ENCODE measurements around the gene MLC1.

Gene MLC1

DNA sequence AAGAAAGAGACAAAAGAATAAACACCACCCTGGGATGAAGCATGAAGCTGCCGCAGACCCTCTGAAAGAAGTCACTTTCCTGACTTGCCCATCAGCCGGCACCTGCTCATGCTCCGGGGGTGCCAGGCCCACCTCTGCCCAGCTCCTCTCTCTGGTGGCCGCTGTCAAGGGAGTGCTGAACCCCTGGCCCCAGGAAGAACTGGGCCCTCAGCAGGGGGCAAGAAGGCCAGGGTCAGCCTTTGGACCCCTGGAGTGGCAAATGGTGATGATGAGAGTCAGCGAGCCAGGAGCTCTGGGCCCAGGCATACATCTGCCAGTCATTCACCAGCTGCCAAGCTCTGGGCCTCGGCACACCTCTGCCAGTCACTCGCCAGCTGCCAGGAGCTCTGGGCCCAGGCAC lies 44.5 kb downstream of the MLC1 start:
- Histone ChIP-seq H2BK12ac (ENCODE audit: low read length) (no peak overlapping the region), H3K4me3 (ENCODE audit: low read length in 2 of 2) (no peak overlapping the region), H3K4me1 (ENCODE audit: control insufficient read depth in 2 of 2, insufficient read depth in 1 of 2, low read depth in 1 of 2, low read length in 2 of 2) (no peaks in the 10 kb centered on the region), H3K79me1 (ENCODE audit: low read depth, low read length) (no peaks in the 10 kb centered on the region), H2BK15ac (ENCODE audit: low read length) (no peak overlapping the region), H2BK5ac (ENCODE audit: low read length) (no peak overlapping the region), H3K27ac (replicated peaks; ENCODE audit: low read length) (no peak overlapping the region), H2AK5ac (ENCODE audit: low read depth, low read length) (no peak overlapping the region), H2BK120ac (ENCODE audit: low read depth, low read length) (no peak overlapping the region), H3K9ac (ENCODE audit: low read depth, low read length, poor library complexity) (no peak overlapping the region), H3K18ac (ENCODE audit: low read length) (peak overlapping the region; percentile 42), H4K91ac (ENCODE audit: low read depth, low read length, poor library complexity) (no peak overlapping the region), H3K4me2 (ENCODE audit: insufficient read depth, low read length, poor library complexity, severe bottlenecking) (no peak overlapping the region), H3K36me3 (replicated peaks in 1 of 2; ENCODE audit: control insufficient read depth in 2 of 2, insufficient read depth in 2 of 2, low read length in 2 of 2) (no peaks in the 10 kb centered on the region), H3K23ac (ENCODE audit: low read depth, low read length, poor library complexity) (peak overlapping the region; percentile 82), H3K27me3 (ENCODE audit: control insufficient read depth in 3 of 3, insufficient read depth in 3 of 3, low read depth in 1 of 3, low read length in 3 of 3) (peaks cover 0 to 2% (median 2%) of the 10 kb centered on the region in 3 experiments), H3K4ac (ENCODE audit: low read length) (no peak overlapping the region), H3K9me3 (replicated peaks in 1 of 2; ENCODE audit: control insufficient read depth in 2 of 2, insufficient read depth in 1 of 2, low read depth in 1 of 2, low read length in 2 of 2) (peaks cover 7 to 9% of the 10 kb centered on the region in 2 donors), H4K8ac (ENCODE audit: low read depth, low read length) (no peak overlapping the region), H3K14ac (ENCODE audit: low read length) (no peak overlapping the region), H2AFZ (ENCODE audit: low read length) (no peak overlapping the region)
- WGBS, 2 donors (ENCODE audit: extremely low coverage in 2 of 2, insufficient read length in 2 of 2, insufficient replicate concordance in 1 of 2) = no CpG with 5 or more reads among the region's 7 CpGs
- no peak for DNase-seq (ENCODE audit: low spot score)

GRCh38 chr22:50039669-50040443 lies 45.4 kb downstream of the MLC1 start:
- Histone ChIP-seq H3K9me3 (replicated peaks in 1 of 2; ENCODE audit: control insufficient read depth in 2 of 2, insufficient read depth in 1 of 2, low read depth in 1 of 2, low read length in 2 of 2) (peaks cover 7 to 9% of the 10 kb centered on the region in 2 donors), H3K27ac (replicated peaks; ENCODE audit: low read length) (no peak overlapping the region), H2AK5ac (ENCODE audit: low read depth, low read length) (no peak overlapping the region), H3K27me3 (ENCODE audit: control insufficient read depth in 3 of 3, insufficient read depth in 3 of 3, low read depth in 1 of 3, low read length in 3 of 3) (peaks cover 0 to 2% (median 2%) of the 10 kb centered on the region in 3 experiments), H3K4me3 (ENCODE audit: low read length in 2 of 2) (peak overlapping the region in 1 of 2 donors; percentile 63), H3K4me2 (ENCODE audit: insufficient read depth, low read length, poor library complexity, severe bottlenecking) (no peak overlapping the region), H3K4ac (ENCODE audit: low read length) (no peak overlapping the region), H4K8ac (ENCODE audit: low read depth, low read length) (no peak overlapping the region), H3K4me1 (ENCODE audit: control insufficient read depth in 2 of 2, insufficient read depth in 1 of 2, low read depth in 1 of 2, low read length in 2 of 2) (no peaks in the 10 kb centered on the region), H2AFZ (ENCODE audit: low read length) (no peak overlapping the region), H4K91ac (ENCODE audit: low read depth, low read length, poor library complexity) (no peak overlapping the region), H3K14ac (ENCODE audit: low read length) (no peak overlapping the region), H3K23ac (ENCODE audit: low read depth, low read length, poor library complexity) (peak overlapping the region; percentile 46), H2BK12ac (ENCODE audit: low read length) (no peak overlapping the region), H3K9ac (ENCODE audit: low read depth, low read length, poor library complexity) (no peak overlapping the region), H3K79me1 (ENCODE audit: low read depth, low read length) (no peaks in the 10 kb centered on the region), H2BK15ac (ENCODE audit: low read length) (peak overlapping the region; percentile 61), H3K18ac (ENCODE audit: low read length) (peak overlapping the region; percentile 13), H3K36me3 (replicated peaks in 1 of 2; ENCODE audit: control insufficient read depth in 2 of 2, insufficient read depth in 2 of 2, low read length in 2 of 2) (no peaks in the 10 kb centered on the region), H2BK5ac (ENCODE audit: low read length) (no peak overlapping the region), H2BK120ac (ENCODE audit: low read depth, low read length) (no peak overlapping the region)
- DNase-seq (ENCODE audit: low spot score) = no peak
- WGBS, 2 donors (ENCODE audit: extremely low coverage in 2 of 2, insufficient read length in 2 of 2, insufficient replicate concordance in 1 of 2) = no CpG with 5 or more reads among the region's 29 CpGs

- H2BK5ac ChIP-seq (ENCODE audit: low read length) = no peak overlapping the region
- peak overlapping the region; percentile 10 for H2BK12ac ChIP-seq (ENCODE audit: low read length)
- H3K23ac ChIP-seq (ENCODE audit: low read depth, low read length, poor library complexity) = no peak overlapping the region
- H4K91ac ChIP-seq (ENCODE audit: low read depth, low read length, poor library complexity) = no peak overlapping the region
- no CpG with 5 or more reads among the region's 23 CpGs for WGBS, 2 donors (ENCODE audit: extremely low coverage in 2 of 2, insufficient read length in 2 of 2, insufficient replicate concordance in 1 of 2)
- no peak overlapping the region for H2AFZ ChIP-seq (ENCODE audit: low read length)
- no peaks in the 10 kb centered on the region for H3K36me3 ChIP-seq (replicated peaks in 1 of 2; ENCODE audit: control insufficient read depth in 2 of 2, insufficient read depth in 2 of 2, low read length in 2 of 2)
- no peak overlapping the region for H2BK120ac ChIP-seq (ENCODE audit: low read depth, low read length)
- peaks cover 0 to 19% (median 5%) of the 10 kb centered on the region in 3 experiments for H3K27me3 ChIP-seq (ENCODE audit: control insufficient read depth in 3 of 3, insufficient read depth in 3 of 3, low read depth in 1 of 3, low read length in 3 of 3)
- peak overlapping the region in 1 of 2 donors; percentile 41 for H3K4me3 ChIP-seq (ENCODE audit: low read length in 2 of 2)
- no peak overlapping the region for H3K4me2 ChIP-seq (ENCODE audit: insufficient read depth, low read length, poor library complexity, severe bottlenecking)
- H3K4ac ChIP-seq (ENCODE audit: low read length) = peak overlapping the region; percentile 23
- no peak for DNase-seq (ENCODE audit: low spot score)
- peaks cover 7 to 9% of the 10 kb centered on the region in 2 donors for H3K9me3 ChIP-seq (replicated peaks in 1 of 2; ENCODE audit: control insufficient read depth in 2 of 2, insufficient read depth in 1 of 2, low read depth in 1 of 2, low read length in 2 of 2)
- H2BK15ac ChIP-seq (ENCODE audit: low read length) = peak overlapping the region; percentile 96
- peak overlapping the region; percentile 70 for H3K9ac ChIP-seq (ENCODE audit: low read depth, low read length, poor library complexity)
- H2AK5ac ChIP-seq (ENCODE audit: low read depth, low read length) = peak overlapping the region; percentile 83
- H3K18ac ChIP-seq (ENCODE audit: low read length) = peak overlapping the region; percentile 19
- no peaks in the 10 kb centered on the region for H3K4me1 ChIP-seq (ENCODE audit: control insufficient read depth in 2 of 2, insufficient read depth in 1 of 2, low read depth in 1 of 2, low read length in 2 of 2)
- peak overlapping the region; percentile 71 for H3K14ac ChIP-seq (ENCODE audit: low read length)
- H3K27ac ChIP-seq (replicated peaks; ENCODE audit: low read length) = no peak overlapping the region
- no peak overlapping the region for H4K8ac ChIP-seq (ENCODE audit: low read depth, low read length)
- no peaks in the 10 kb centered on the region for H3K79me1 ChIP-seq (ENCODE audit: low read depth, low read length)
Measured at GRCh38 chr22:50035976-50036724, 49.1 kb downstream of the MLC1 start.
